H9 (cell line): ENCODE measurements around the gene AKNA. TPM values are rescaled to one million over a fixed set of nuclear protein-coding genes. Genes with fewer than 3 reads are reported as not detected.

Experiments used
- DNase-seq: peaks from one replicate; pipeline ENCODE4 v3.0.0-alpha.2; 2017
- H2AFZ ChIP-seq: one replicate; pipeline ENCODE4 v1.6.1; 2013; ENCODE audit warnings: mild to moderate bottlenecking, low read length, control low read depth, moderate library complexity
- H2AK5ac ChIP-seq: 2 replicates; pipeline ENCODE4 v1.6.1; 2013; ENCODE audit warnings: low read length, control low read depth, mixed read lengths; ENCODE audit not compliant: insufficient read length
- H2BK120ac ChIP-seq: one replicate; pipeline ENCODE4 v1.6.1; 2013; ENCODE audit warnings: low read depth, mild to moderate bottlenecking, low read length, control low read depth, inconsistent platforms; ENCODE audit not compliant: poor library complexity, severe bottlenecking
- H2BK12ac ChIP-seq: 2 replicates; pipeline ENCODE4 v1.6.1; 2013; ENCODE audit warnings: low read length, control low read depth, mixed read lengths, low read depth; ENCODE audit not compliant: insufficient read length
- H2BK15ac ChIP-seq: 2 replicates; pipeline ENCODE4 v1.6.1; 2013; ENCODE audit warnings: low read depth, low read length, control low read depth
- H2BK20ac ChIP-seq: one replicate; pipeline ENCODE4 v1.6.1; 2013; ENCODE audit warnings: low read depth, mild to moderate bottlenecking, low read length, control low read depth, inconsistent platforms; ENCODE audit not compliant: poor library complexity, severe bottlenecking
- H2BK5ac ChIP-seq: 2 replicates; pipeline ENCODE4 v1.6.1; 2013; ENCODE audit warnings: low read length, control low read depth, mixed read lengths; ENCODE audit not compliant: insufficient read length
- H3K14ac ChIP-seq: 2 replicates; pipeline ENCODE4 v1.6.1; 2013; ENCODE audit warnings: low read length, control low read depth; ENCODE audit not compliant: insufficient read depth
- H3K18ac ChIP-seq: 2 replicates; pipeline ENCODE4 v1.6.1; 2013; ENCODE audit warnings: low read depth, mild to moderate bottlenecking, mixed read lengths, low read length, control low read depth; ENCODE audit not compliant: insufficient read length
- H3K23ac ChIP-seq: 2 replicates; pipeline ENCODE4 v1.6.1; 2013; ENCODE audit warnings: low read length, control low read depth, mixed read lengths, low read depth; ENCODE audit not compliant: insufficient read length
- H3K23me2 ChIP-seq: 2 replicates; pipeline ENCODE4 v1.6.1; 2013; ENCODE audit warnings: low read depth, mild to moderate bottlenecking, mixed read lengths, low read length, control low read depth; ENCODE audit not compliant: insufficient read length, poor library complexity, severe bottlenecking
- H3K27ac ChIP-seq: 2 replicates; pipeline ENCODE4 v1.5.1; 2013; ENCODE audit warnings: low read length, control low read depth, mixed read lengths, low read depth; ENCODE audit not compliant: insufficient read length
- H3K27me3 ChIP-seq: 2 replicates; pipeline ENCODE4 v1.6.1; 2013; ENCODE audit warnings: low read length, control low read depth, inconsistent platforms; ENCODE audit not compliant: insufficient read depth
- H3K4ac ChIP-seq: 2 replicates; pipeline ENCODE4 v1.6.1; 2013; ENCODE audit warnings: low read depth, mild to moderate bottlenecking, control low read depth, inconsistent platforms, low read length, moderate library complexity
- H3K4me1 ChIP-seq: 2 replicates; pipeline ENCODE4 v1.6.1; 2013; ENCODE audit warnings: low read length, control low read depth, inconsistent platforms; ENCODE audit not compliant: insufficient read depth
- H3K4me2 ChIP-seq: 2 replicates; pipeline ENCODE4 v1.6.1; 2013; ENCODE audit warnings: low read length, control low read depth, mixed read lengths; ENCODE audit not compliant: insufficient read length, insufficient read depth
- H3K56ac ChIP-seq: 2 replicates; pipeline ENCODE4 v1.6.1; 2013; ENCODE audit warnings: low read depth, mild to moderate bottlenecking, mixed read lengths, low read length, control low read depth; ENCODE audit not compliant: insufficient read length
- H3K79me1 ChIP-seq: 2 replicates; pipeline ENCODE4 v1.6.1; 2013; ENCODE audit warnings: low read depth, mild to moderate bottlenecking, moderate library complexity, low read length, control low read depth, inconsistent platforms; ENCODE audit not compliant: insufficient read depth, poor library complexity, severe bottlenecking
- H3K79me2 ChIP-seq: 2 replicates; pipeline ENCODE4 v1.6.1; 2013; ENCODE audit warnings: low read length, control low read depth, inconsistent platforms; ENCODE audit not compliant: insufficient read depth
- H3K9ac ChIP-seq: 2 replicates; pipeline ENCODE4 v1.6.1; 2013; ENCODE audit warnings: low read length, control low read depth, mixed read lengths; ENCODE audit not compliant: insufficient read length; ENCODE audit errors: extremely low read depth
- H3K9me3 ChIP-seq: one replicate; pipeline ENCODE4 v1.6.1; 2013; ENCODE audit warnings: low read depth, low read length, inconsistent platforms; ENCODE audit not compliant: control insufficient read depth
- H3T11ph ChIP-seq: one replicate; pipeline ENCODE4 v1.6.1; 2013; ENCODE audit warnings: mild to moderate bottlenecking, low read length, control low read depth, inconsistent platforms
- H4K20me1 ChIP-seq: one replicate; pipeline ENCODE4 v1.6.1; 2013; ENCODE audit not compliant: control insufficient read depth, insufficient read length, insufficient read depth
- H4K5ac ChIP-seq: 2 replicates; pipeline ENCODE4 v1.6.1; 2013; ENCODE audit warnings: low read depth, mild to moderate bottlenecking, mixed read lengths, low read length, control low read depth; ENCODE audit not compliant: insufficient read length
- H4K8ac ChIP-seq: replicated peaks from 2 replicates; pipeline ENCODE4 v1.6.1; 2013; ENCODE audit warnings: low read length, control low read depth, mixed read lengths, low read depth; ENCODE audit not compliant: insufficient read length
- H4K91ac ChIP-seq: 2 replicates; pipeline ENCODE4 v1.6.1; 2013; ENCODE audit warnings: low read depth, mild to moderate bottlenecking, moderate library complexity, mixed read lengths, low read length, control low read depth; ENCODE audit not compliant: insufficient read length
- H3K27ac Mint-ChIP-seq, 3 experiments: 2 replicates in 2 of 3; 3 replicates in 1 of 3; pipeline ENCODE4 v1.8.0; 2020 to 2021; ENCODE audit warnings: mixed read lengths in 3 of 3, mild to moderate bottlenecking in 1 of 3, moderate library complexity in 1 of 3
- H3K27me3 Mint-ChIP-seq: 2 replicates; pipeline ENCODE4 v1.8.0; 2021; ENCODE audit warnings: low read depth, mild to moderate bottlenecking, moderate library complexity, mixed read lengths
- H3K36me3 Mint-ChIP-seq, 3 experiments: 2 replicates in 2 of 3; 3 replicates in 1 of 3; pipeline ENCODE4 v1.8.0; 2020 to 2021; ENCODE audit warnings: low read depth in 3 of 3, mixed read lengths in 3 of 3; ENCODE audit not compliant: insufficient read depth in 1 of 3
- H3K4me1 Mint-ChIP-seq, 2 experiments: 2 replicates each; pipeline ENCODE4 v1.8.0; 2020; ENCODE audit warnings: mixed read lengths in 2 of 2
- H3K4me3 Mint-ChIP-seq, 2 experiments: 2 replicates in 1 of 2; 3 replicates in 1 of 2; pipeline ENCODE4 v1.8.0; 2020 to 2021; ENCODE audit warnings: mild to moderate bottlenecking in 2 of 2, mixed read lengths in 2 of 2, moderate library complexity in 1 of 2
- H3K9me3 Mint-ChIP-seq, 2 experiments: 2 replicates in 1 of 2; 3 replicates in 1 of 2; pipeline ENCODE4 v1.8.0; 2020; ENCODE audit warnings: mild to moderate bottlenecking in 2 of 2, mixed read lengths in 2 of 2, moderate library complexity in 1 of 2
- WGBS: extraction: QIAGEN DNeasy Blood & Tissue Kit; methylation state at CpG from one replicate; pipeline ENCODE4 v1.1.7; 2013; ENCODE audit warnings: missing lambda C conversion rate, low lambda C conversion rate, mixed read lengths; ENCODE audit not compliant: insufficient read length; ENCODE audit errors: extremely low coverage; 5-methylcytosine and 5-hydroxymethylcytosine counted together
- total RNA-seq: library from RNA; stranded (reverse); gene quantifications from 2 replicates; pipeline ENCODE4 v1.2.1, GENCODE V29; 2021
- TF ChIP-seq, protein P1 (sequence below): fragments of 200-600 bp; sonication (generic); conservative IDR thresholded peaks from 3 replicates; pipeline ENCODE4 v1.8.0; 2021; ENCODE audit warnings: antibody characterized with exemption, mild to moderate bottlenecking

AKNA gene
- total RNA-seq, 1 experiment from 2014 or later, result 19.7 TPM

DNA sequence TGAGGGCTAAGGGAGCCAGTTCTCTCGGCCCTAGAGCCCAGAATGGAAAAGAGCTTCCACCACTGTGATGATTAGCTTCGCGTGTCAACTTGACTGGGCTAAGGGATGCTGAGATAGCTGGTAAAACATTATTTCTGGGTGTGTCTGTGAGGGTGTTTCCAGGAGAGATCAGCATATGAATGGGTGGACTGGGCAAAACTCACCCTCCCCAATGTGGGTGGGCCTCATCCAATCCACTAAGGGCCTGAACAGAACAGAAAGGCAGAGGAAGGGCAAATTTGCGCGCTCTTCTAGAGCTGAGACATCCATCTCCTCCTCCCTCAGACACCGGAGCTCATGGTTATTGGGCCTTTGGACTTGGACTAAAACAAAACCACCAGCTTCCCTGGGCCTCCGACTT, 20.9 kb upstream of the AKNA start:
- no peaks in the 10 kb centered on the region for H3K9me3 Mint-ChIP-seq
- Histone ChIP-seq H2BK15ac (no peak overlapping the region), H3K4me1 (peaks cover 5% of the 10 kb centered on the region; the same call in 1 of the 2 replicates), H4K20me1 (no peaks in the 10 kb centered on the region), H3K79me2 (no peaks in the 10 kb centered on the region), H2AFZ (no peak overlapping the region), H3K27ac (no peak overlapping the region), H4K5ac (no peak overlapping the region), H4K91ac (no peak overlapping the region), H3K79me1 (no peaks in the 10 kb centered on the region), H3K56ac (no peak overlapping the region), H2BK5ac (no peak overlapping the region), H3K4ac (no peak overlapping the region), H2BK20ac (no peak overlapping the region), H3K4me2 (no peak overlapping the region), H4K8ac (no peak overlapping the region), H3K9ac (no peak overlapping the region), H3T11ph (no peak overlapping the region), H3K23me2 (no peaks in the 10 kb centered on the region), H2AK5ac (no peak overlapping the region), H2BK120ac (no peak overlapping the region), H3K14ac (no peak overlapping the region), H3K18ac (no peak overlapping the region), H3K27me3 (no peaks in the 10 kb centered on the region), H3K23ac (no peak overlapping the region), H2BK12ac (no peak overlapping the region), H3K9me3 (no peaks in the 10 kb centered on the region)
- no peak for DNase-seq
- no peak overlapping the region; a peak in 1 of 7 replicates for H3K27ac Mint-ChIP-seq
- peaks cover 29 to 51% of the 10 kb centered on the region in 2 experiments for H3K4me1 Mint-ChIP-seq
- TF ChIP-seq, protein P1, sequence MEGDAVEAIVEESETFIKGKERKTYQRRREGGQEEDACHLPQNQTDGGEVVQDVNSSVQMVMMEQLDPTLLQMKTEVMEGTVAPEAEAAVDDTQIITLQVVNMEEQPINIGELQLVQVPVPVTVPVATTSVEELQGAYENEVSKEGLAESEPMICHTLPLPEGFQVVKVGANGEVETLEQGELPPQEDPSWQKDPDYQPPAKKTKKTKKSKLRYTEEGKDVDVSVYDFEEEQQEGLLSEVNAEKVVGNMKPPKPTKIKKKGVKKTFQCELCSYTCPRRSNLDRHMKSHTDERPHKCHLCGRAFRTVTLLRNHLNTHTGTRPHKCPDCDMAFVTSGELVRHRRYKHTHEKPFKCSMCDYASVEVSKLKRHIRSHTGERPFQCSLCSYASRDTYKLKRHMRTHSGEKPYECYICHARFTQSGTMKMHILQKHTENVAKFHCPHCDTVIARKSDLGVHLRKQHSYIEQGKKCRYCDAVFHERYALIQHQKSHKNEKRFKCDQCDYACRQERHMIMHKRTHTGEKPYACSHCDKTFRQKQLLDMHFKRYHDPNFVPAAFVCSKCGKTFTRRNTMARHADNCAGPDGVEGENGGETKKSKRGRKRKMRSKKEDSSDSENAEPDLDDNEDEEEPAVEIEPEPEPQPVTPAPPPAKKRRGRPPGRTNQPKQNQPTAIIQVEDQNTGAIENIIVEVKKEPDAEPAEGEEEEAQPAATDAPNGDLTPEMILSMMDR, result no peak
- peaks cover 7% of the 10 kb centered on the region for H3K27me3 Mint-ChIP-seq
- no peak overlapping the region for H3K4me3 Mint-ChIP-seq
- H3K36me3 Mint-ChIP-seq, result peaks cover 0 to 1% (median 0%) of the 10 kb centered on the region in 3 experiments; a peak in 1 of 7 replicates
- WGBS, result no CpG with 5 or more reads among the region's 7 CpGs
